Tibial artery (tissue), 4 donors: ENCODE results near the gene PLEKHA5.
"Not testable (repeated sequence)": the region's sequence is repeated elsewhere in the genome, so short reads cannot be mapped to it uniquely, and the experiment has no call there.

ENCODE experiments used
- DNase-seq, 2 donors: peaks; one replicate each; pipeline ENCODE4 v3.0.0-alpha.2; 2019
- H3K27ac ChIP-seq, 2 donors: fragments of 200-600 bp; sonication (generic) in 1 of 2; 1 replicate in 1 of 2; 2 replicates in 1 of 2; pipeline ENCODE4 v1.5.1; 2018 to 2019; ENCODE audit warnings: mild to moderate bottlenecking in 1 of 2
- H3K27me3 ChIP-seq, 2 donors: fragments of 200-600 bp; sonication (generic) in 1 of 2; one replicate each; pipeline versions ENCODE4 v1.5.1 to v1.6.0; 2016 to 2019
- H3K36me3 ChIP-seq, 3 donors: fragments of 200-600 bp; sonication (generic) in 2 of 3; one replicate each; pipeline ENCODE4 v1.5.1; 2016 to 2019; ENCODE audit warnings: mild to moderate bottlenecking in 2 of 3
- H3K4me1 ChIP-seq, 4 donors: fragments of 200-600 bp; sonication (generic) in 2 of 4; 1 replicate in 3 of 4; 2 replicates in 1 of 4; pipeline ENCODE4 v1.5.1; 2016 to 2019
- H3K4me3 ChIP-seq, 2 donors: fragments of 200-600 bp; sonication (generic) in 1 of 2; 1 replicate in 1 of 2; 2 replicates in 1 of 2; pipeline ENCODE4 v1.5.1; 2018 to 2019; ENCODE audit warnings: mild to moderate bottlenecking in 2 of 2
- H3K9me3 ChIP-seq, 3 donors: fragments of 200-600 bp; sonication (generic) in 1 of 3; one replicate each; pipeline ENCODE4 v1.5.1; 2016 to 2019
- intact Hi-C: fragments of 100-400 bp; cut with DNase I; formaldehyde crosslinking; loops from one replicate; pipeline ENCODE4 v1.15.0; 2023; ENCODE audit warnings: low total_unique reads
- TF ChIP-seq, protein P1 (sequence below), 2 experiments: fragments of 200-600 bp in 1 of 2; fragments of 450-650 bp in 1 of 2; IDR thresholded peaks; one replicate each; pipeline ENCODE4 v1.5.1; 2017 to 2019; ENCODE audit warnings: antibody characterized with exemption in 2 of 2, mild to moderate bottlenecking in 1 of 2, moderate library complexity in 1 of 2

Gene PLEKHA5

DNA sequence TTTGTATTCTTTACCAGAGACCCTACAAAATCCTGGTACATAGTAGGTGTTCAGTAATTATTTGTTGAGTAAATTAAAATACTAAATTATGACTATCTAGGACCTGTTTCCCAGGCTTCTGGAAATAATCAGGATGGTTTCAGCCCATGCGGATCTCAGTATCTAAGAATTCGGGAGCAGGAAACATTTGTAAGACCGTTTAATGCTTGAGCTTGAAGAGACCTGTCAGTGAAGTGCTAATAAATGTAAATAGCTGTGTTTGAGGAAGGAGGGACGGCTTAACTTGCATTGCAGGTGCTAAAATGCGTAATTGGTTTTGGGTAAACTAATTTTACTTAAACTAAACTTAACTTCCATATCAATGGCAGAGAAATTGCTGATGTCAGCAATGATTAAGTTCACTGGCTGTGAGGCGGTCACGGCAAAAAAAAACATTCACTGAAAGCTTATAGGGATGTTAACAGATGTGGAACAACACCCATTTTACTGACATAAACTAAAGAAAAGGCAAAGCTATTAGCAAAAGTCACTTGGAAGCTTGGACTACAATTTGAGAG lies 281.2 kb downstream of the PLEKHA5 start:
- Histone ChIP-seq H3K27me3 (no peaks in the 10 kb centered on the region), H3K4me1 (peaks cover 0 to 31% (median 8%) of the 10 kb centered on the region in 4 donors), H3K4me3 (no peak overlapping the region), H3K9me3 (no peaks in the 10 kb centered on the region), H3K36me3 (no peaks in the 10 kb centered on the region), H3K27ac (peak overlapping the region; percentile 47 to 49)
- DNase-seq: no peak
- intact Hi-C loops: no loop called here
- TF ChIP-seq, protein P1, sequence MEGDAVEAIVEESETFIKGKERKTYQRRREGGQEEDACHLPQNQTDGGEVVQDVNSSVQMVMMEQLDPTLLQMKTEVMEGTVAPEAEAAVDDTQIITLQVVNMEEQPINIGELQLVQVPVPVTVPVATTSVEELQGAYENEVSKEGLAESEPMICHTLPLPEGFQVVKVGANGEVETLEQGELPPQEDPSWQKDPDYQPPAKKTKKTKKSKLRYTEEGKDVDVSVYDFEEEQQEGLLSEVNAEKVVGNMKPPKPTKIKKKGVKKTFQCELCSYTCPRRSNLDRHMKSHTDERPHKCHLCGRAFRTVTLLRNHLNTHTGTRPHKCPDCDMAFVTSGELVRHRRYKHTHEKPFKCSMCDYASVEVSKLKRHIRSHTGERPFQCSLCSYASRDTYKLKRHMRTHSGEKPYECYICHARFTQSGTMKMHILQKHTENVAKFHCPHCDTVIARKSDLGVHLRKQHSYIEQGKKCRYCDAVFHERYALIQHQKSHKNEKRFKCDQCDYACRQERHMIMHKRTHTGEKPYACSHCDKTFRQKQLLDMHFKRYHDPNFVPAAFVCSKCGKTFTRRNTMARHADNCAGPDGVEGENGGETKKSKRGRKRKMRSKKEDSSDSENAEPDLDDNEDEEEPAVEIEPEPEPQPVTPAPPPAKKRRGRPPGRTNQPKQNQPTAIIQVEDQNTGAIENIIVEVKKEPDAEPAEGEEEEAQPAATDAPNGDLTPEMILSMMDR (IDR thresholded peaks at IDR 0.05): no peak

DNA sequence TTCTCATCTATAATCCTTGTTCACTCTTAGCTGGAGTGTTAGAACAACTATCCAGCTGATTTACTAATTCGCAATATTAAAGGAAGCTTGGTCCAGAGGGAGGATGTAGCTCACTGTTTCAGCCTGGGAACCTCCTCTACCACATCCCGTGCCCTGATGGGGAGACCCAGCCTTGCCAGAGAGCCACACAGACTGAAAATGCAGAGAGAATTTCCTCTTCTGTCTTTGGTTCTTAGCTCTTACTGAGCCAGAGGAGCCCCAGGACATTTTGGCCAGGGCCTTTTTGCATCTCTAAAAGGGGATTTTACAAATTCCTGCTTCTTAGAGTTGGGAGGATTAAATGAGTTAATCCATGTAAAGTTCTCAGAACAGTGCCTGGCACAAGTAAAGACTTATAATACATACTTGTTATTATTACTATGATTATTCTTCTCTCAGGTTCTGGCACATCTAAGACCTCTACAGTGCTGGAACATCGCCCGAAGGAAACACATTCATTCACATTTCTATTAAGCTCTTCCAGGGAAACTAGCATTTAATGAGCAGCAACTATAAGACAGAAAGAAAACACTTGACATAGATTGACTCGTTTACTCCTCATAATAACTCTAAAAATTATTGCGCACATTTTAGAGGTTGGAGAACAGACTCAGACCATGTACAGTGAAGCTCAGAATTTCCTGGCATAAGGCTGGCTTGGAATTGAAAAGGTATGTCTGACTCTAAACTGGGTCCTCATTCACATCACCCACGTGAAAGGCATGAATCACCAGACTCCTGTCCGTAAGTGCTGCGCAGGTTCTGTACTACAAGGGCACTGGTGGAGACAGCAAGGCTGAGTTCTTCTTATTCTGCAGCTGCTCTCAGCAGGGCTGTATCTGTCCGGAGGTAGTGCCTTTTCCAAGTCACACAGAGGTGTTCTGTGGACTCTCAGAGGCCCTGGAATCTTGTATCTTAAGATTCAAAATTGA lies 282.0 kb downstream of the PLEKHA5 start:
- TF ChIP-seq, protein P1 (IDR thresholded peaks at IDR 0.05): no peak
- Histone ChIP-seq H3K27me3 (no peaks in the 10 kb centered on the region), H3K4me3 (no peak overlapping the region), H3K27ac (peak overlapping the region in 1 of 2 donors; percentile 30), H3K9me3 (no peaks in the 10 kb centered on the region), H3K4me1 (peaks cover 0 to 31% (median 8%) of the 10 kb centered on the region in 4 donors), H3K36me3 (no peaks in the 10 kb centered on the region)
- peak in 1 of 2 donors; percentile 28 for DNase-seq
- intact Hi-C loops: no loop called here

DNA sequence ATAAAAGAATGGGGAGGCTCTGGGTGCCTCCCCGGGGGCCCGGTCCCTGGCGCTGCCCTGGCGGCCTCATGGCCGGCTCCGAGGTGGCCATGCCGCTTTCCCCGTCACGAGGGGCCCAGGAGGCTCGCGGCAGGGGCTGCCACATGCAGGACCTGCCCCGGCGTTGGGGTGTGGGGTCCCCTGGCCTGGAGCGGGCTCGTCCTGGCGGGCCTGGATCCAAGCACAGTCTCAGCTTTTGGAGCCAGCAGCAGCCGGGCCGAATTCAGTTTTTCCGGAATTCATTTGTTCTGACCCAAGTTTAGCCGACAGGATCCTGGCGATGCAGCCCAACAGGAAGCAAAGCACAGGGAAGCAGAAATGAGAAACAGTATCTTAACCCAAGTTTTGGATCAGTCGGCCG lies 283.3 kb downstream of the PLEKHA5 start:
- peaks cover 0 to 31% (median 8%) of the 10 kb centered on the region in 4 donors for H3K4me1 ChIP-seq
- peak overlapping the region in 1 of 2 donors; percentile 16 for H3K4me3 ChIP-seq
- no peaks in the 10 kb centered on the region for H3K27me3 ChIP-seq
- no peaks in the 10 kb centered on the region for H3K9me3 ChIP-seq
- peak overlapping the region in 1 of 2 donors; percentile 9 for H3K27ac ChIP-seq
- intact Hi-C loops: no loop called here
- H3K36me3 ChIP-seq: no peaks in the 10 kb centered on the region
- peak in 1 of 2 donors; percentile 50 for DNase-seq
- TF ChIP-seq, protein P1 (IDR thresholded peaks at IDR 0.05): no peak

DNA sequence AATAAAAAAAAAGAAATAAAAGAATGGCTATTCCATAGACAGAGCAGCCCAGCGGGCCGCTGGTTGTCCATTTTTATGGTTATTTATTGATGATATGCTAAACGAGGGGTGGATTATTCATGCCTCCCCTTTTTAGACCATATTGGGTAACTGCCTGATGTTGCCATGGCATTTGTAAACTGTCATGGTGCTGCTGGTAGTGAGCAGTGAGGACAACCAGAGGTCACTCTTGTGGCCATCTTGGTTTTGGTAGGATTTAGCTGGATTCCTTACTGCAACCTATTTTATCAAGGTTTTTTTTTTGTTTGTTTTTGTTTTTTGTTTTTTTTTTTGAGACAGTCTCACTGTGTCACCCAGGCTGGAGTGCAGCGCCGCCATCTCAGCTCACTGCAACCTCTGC lies 284.0 kb downstream of the PLEKHA5 start:
- H3K27me3 ChIP-seq, H3K9me3 ChIP-seq, DNase-seq, H3K27ac ChIP-seq, intact Hi-C loops, H3K36me3 ChIP-seq, H3K4me3 ChIP-seq: not testable (repeated sequence)
- H3K4me1 ChIP-seq: peaks cover 0 to 28% (median 8%) of the 10 kb centered on the region in 4 donors

DNA sequence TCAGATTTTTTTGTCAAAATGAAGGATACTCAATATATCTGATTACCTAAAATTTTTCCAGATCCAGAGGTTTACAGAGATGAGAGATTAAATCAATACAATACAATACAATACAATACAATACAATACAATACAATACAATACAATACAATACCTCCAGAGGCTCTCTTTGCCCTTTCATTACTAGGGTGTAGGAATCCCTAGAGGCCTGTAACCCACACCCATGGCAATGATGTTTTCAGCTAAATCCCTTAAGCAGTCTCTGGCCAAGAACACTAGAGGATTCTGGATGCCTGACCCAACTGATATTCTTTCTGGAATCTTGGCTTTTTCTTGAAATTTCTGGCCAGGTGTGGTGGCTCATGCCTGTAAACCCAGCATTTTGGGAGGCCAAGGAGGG lies 286.0 kb downstream of the PLEKHA5 start:
- DNase-seq: no peak
- TF ChIP-seq, protein P1 (IDR thresholded peaks at IDR 0.05): no peak
- Histone ChIP-seq H3K36me3 (no peaks in the 10 kb centered on the region), H3K4me1 (peaks cover 0 to 10% (median 0%) of the 10 kb centered on the region in 4 donors), H3K27ac (no peak overlapping the region), H3K27me3 (no peaks in the 10 kb centered on the region), H3K9me3 (no peaks in the 10 kb centered on the region), H3K4me3 (no peak overlapping the region)
- intact Hi-C loops: no loop called here

DNA sequence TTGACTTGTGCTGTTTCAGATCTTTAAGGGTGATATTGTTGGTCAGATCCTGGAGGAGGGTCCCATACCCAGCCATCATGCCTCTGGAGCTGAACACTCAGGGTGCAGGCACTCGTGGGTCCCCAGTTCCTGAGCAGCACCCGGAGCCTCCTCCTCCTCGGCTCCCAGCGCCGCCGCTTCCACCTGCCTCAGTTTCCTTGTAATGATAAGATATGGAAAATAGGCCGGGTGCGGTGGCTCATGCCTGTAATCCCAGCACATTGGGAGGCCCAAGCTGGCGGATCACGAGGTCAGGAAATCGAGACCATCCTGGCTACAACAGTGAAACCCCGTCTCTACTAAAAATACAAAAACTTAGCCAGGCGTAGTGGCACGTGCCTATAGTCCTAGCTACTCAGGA lies 289.6 kb downstream of the PLEKHA5 start:
- TF ChIP-seq, protein P1 (IDR thresholded peaks at IDR 0.05): no peak
- Histone ChIP-seq H3K4me3 (no peak overlapping the region), H3K36me3 (no peaks in the 10 kb centered on the region), H3K9me3 (no peaks in the 10 kb centered on the region), H3K27ac (no peak overlapping the region), H3K4me1 (no peaks in the 10 kb centered on the region), H3K27me3 (no peaks in the 10 kb centered on the region)
- intact Hi-C loops: no loop called here
- no peak for DNase-seq
